Muscle layer of duodenum (tissue), 2 donors: ENCODE results near the gene FMNL3.
"Not testable (repeated sequence)": the region's sequence is repeated elsewhere in the genome, so short reads cannot be mapped to it uniquely, and the experiment has no call there.

Experiments used
- H3K27ac ChIP-seq: one replicate; pipeline ENCODE4 v1.7.0; 2013; ENCODE audit warnings: mild to moderate bottlenecking, low read length
- H3K27me3 ChIP-seq: one replicate; pipeline ENCODE4 v1.7.0; 2013; ENCODE audit warnings: low read depth, mild to moderate bottlenecking, control low read depth, low read length
- H3K36me3 ChIP-seq, 2 donors: one replicate each; pipeline ENCODE4 v1.7.0; 2013; ENCODE audit warnings: low read length in 2 of 2, control low read depth in 1 of 2, mild to moderate bottlenecking in 1 of 2; ENCODE audit not compliant: insufficient read depth in 2 of 2, control insufficient read depth in 1 of 2
- H3K4me1 ChIP-seq, 2 donors: one replicate each; pipeline ENCODE4 v1.7.0; 2013; ENCODE audit warnings: low read length in 2 of 2, mild to moderate bottlenecking in 2 of 2, control low read depth in 1 of 2, moderate library complexity in 1 of 2; ENCODE audit not compliant: insufficient read depth in 2 of 2, control insufficient read depth in 1 of 2
- H3K4me3 ChIP-seq, 2 donors: one replicate each; pipeline ENCODE4 v1.7.0; 2013; ENCODE audit warnings: low read length in 2 of 2, low read depth in 1 of 2, mild to moderate bottlenecking in 1 of 2
- H3K9me3 ChIP-seq, 2 donors: one replicate each; pipeline ENCODE4 v1.7.0; 2013; ENCODE audit warnings: low read length in 2 of 2, control low read depth in 1 of 2, mild to moderate bottlenecking in 1 of 2; ENCODE audit not compliant: control insufficient read depth in 1 of 2
- donor health status: healthy.

The FMNL3 gene

DNA sequence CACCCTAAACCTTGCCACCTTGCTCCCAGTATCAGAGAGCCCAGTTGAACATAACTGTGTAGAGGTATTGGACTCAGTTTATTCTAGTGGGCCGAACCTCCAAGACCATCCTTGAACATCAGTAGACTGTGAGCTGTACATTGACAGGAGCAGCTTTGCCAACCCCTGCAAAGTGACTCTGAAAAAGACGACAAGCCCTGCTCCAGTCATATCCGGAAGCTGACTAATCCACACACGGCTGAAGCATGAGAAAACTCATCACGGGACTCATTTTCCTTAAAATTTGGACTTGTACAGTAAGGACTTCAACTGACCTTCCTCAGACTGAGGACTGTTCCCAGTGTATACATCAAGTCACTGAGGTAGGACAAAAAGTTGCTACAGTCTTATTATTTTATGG, 31.5 kb upstream of the FMNL3 start:
- H3K27me3 ChIP-seq: not testable (repeated sequence)

DNA sequence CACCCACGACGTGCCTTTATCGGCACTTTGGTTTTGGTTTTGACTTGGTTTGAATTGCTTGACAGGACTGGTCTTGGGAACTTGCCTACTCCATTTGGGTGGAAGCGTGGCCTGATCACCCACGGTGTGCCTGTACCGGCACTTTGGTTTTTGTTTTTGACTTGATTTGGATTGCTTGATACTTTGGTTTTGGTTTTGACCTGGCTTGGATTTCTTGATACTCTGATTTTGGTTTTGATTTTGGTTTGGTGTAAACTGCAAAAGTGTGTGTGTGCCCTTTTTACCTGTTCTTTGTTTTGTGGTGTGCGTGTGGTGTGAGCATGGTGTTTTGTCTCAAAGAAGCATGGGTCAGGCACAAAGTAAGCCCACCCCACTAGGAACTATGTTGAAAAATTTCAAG, 27.7 kb upstream of the FMNL3 start:
- not testable (repeated sequence) for H3K9me3 ChIP-seq, H3K4me3 ChIP-seq, H3K4me1 ChIP-seq, H3K36me3 ChIP-seq, H3K27ac ChIP-seq, H3K27me3 ChIP-seq

More for the DNA sequence above, 31.5 kb upstream of the FMNL3 start:
- not testable (repeated sequence) for H3K36me3 ChIP-seq, H3K4me3 ChIP-seq, H3K9me3 ChIP-seq, H3K27ac ChIP-seq
- peaks cover 3 to 15% of the 10 kb centered on the region in 2 donors for H3K4me1 ChIP-seq

DNA sequence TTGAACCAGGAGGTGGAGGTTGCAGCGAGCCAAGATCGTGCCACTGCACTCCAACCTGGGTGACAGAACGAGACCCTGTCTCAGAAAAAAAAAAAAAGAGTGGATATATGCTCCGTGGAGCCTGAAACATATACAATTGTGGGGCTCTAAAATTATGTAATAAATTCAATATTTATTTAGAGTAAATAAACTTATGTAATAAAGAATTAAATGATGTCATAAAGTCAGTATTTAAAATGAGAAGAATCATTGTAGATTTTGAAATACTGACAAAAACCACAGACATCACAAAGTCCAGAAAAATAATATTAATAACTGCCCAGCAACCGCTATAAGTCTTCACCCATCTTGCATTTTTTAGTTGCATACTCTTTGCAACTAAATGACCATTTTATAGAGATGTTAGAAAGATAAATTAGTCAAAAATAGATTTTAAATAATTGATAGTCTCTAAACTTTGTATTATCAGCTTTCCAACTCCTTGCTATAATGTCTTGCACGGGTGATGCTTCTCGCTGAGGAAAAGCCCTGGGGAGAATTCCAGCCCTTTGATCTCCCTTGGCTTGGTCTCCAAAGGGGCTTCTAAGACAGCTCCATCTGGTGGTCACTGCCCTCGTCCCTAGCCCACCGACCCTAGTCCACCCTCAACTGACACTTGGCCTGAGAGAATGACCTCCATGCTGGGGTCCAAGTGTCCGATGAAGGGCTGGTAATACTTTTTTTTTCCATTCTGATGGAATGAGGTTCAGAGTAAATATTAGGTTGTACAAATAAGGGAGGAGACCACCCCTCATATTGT, 26.2 kb upstream of the FMNL3 start:
- H3K4me3 ChIP-seq: no peak overlapping the region
- no peaks in the 10 kb centered on the region for H3K36me3 ChIP-seq
- H3K4me1 ChIP-seq: no peaks in the 10 kb centered on the region
- no peaks in the 10 kb centered on the region for H3K27me3 ChIP-seq
- no peaks in the 10 kb centered on the region for H3K9me3 ChIP-seq
- no peak overlapping the region for H3K27ac ChIP-seq

DNA sequence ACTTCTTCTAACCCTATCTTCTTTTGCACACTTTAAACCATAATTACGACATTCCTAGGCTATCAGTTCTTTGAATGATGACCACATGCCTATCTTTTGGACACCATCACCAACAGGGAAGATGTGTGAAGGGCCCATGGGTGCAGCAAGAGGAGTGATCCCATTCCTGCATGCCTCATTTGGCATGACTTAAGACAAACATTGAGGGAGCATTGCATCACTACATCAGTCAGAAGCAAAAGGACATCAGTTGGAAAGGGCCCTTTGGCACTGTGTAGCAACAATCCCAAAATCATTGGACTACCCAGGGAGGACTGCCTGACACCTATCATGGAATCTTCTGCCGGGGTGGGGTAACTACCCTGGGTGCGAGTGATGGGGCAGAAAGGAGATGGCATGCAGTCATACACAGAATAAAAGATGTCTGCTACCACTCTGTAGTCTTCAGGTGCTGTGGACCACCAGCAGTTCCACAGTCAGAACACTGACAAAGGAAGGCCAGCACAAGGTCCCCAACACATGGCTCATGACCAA, 23.4 kb upstream of the FMNL3 start:
- Histone ChIP-seq H3K4me3 (no peak overlapping the region), H3K4me1 (no peaks in the 10 kb centered on the region), H3K36me3 (no peaks in the 10 kb centered on the region), H3K9me3 (no peaks in the 10 kb centered on the region), H3K27ac (no peak overlapping the region), H3K27me3 (no peaks in the 10 kb centered on the region)

DNA sequence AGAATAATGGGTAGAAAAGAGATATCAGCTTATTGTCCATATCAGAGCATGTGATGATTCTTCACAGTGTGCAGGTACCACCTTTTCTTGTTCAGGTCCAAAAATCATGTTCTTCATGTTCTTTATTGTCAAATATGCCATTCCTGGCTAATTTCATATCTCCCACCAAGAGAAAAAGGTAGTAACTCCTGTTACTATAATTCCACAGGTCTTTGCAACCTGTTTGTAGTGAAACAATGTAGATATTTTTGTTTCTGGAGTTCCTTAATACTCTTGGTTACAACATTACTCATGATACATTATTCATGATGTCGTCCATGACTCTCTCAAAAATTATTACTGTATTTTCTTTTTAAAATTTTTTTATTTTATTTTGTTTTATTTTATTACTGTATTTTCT, 22.8 kb upstream of the FMNL3 start:
- Histone ChIP-seq H3K36me3 (no peaks in the 10 kb centered on the region), H3K4me1 (no peaks in the 10 kb centered on the region)

DNA sequence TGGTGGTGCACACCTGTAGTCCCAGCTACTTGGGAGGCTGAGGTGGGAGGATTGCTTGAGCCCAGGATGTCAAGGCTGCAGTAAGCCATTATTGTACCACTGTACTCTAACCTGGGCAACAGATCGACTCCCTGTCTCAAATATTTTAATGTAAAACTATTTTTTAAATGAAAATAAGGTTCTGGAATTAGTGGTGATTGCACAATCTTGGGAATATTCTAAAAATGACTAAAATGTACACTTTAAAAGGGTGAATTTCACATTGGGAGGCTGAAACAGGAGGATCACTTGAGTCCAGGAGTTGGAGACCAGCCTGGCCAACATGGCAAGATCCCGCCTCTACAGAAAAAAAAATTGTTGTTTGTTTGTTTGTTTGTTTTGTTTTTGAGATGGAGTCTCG, 21.2 kb upstream of the FMNL3 start:
- Histone ChIP-seq H3K36me3 (no peaks in the 10 kb centered on the region), H3K27ac (no peak overlapping the region), H3K4me1 (no peaks in the 10 kb centered on the region), H3K4me3 (no peak overlapping the region), H3K27me3 (no peaks in the 10 kb centered on the region), H3K9me3 (no peaks in the 10 kb centered on the region)

More for the DNA sequence above, 22.8 kb upstream of the FMNL3 start:
- Histone ChIP-seq H3K27ac (no peak overlapping the region), H3K9me3 (no peaks in the 10 kb centered on the region), H3K27me3 (no peaks in the 10 kb centered on the region), H3K4me3 (no peak overlapping the region)

DNA sequence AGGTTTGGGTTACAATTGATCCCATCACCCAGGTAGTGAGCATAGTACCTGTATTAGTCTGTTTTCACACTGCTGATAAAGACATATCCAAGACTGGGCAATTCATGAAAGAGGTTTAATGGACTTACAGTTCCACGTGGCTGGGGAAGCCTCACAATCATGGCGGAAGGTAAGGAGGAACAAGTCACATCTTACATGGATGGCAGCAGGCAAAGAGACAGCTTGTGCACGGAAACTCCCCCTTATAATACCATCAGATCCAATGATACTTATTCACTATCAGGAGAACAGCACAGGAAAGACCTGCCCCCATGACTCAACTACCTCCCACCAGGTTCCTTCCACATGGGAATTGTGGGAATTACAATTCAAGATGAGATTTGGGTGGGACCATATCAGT, 14.2 kb upstream of the FMNL3 start:
- H3K36me3 ChIP-seq, H3K27ac ChIP-seq, H3K9me3 ChIP-seq, H3K4me3 ChIP-seq, H3K27me3 ChIP-seq, H3K4me1 ChIP-seq: not testable (repeated sequence)

DNA sequence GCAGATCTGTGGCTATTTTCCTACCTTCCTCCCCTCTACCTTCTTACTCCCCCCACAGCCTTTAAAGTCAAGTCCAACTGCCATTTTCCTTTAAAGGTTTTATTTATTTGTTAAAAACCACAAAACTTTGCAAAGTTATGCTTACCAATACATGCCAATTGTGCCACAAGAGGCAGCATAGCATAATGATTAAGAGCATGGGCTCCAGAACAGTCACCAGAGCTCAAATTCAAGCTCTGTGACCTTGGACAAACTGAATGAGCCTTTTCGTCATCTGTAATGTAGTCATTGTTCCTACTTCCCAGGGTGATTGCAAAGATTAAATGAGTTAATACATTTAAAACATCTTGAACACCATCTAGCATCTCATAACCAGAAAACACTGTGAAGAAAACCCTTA, 13.0 kb upstream of the FMNL3 start:
- Histone ChIP-seq H3K36me3 (no peaks in the 10 kb centered on the region), H3K9me3 (no peaks in the 10 kb centered on the region), H3K4me1 (no peaks in the 10 kb centered on the region), H3K27me3 (no peaks in the 10 kb centered on the region), H3K27ac (no peak overlapping the region), H3K4me3 (no peak overlapping the region)

DNA sequence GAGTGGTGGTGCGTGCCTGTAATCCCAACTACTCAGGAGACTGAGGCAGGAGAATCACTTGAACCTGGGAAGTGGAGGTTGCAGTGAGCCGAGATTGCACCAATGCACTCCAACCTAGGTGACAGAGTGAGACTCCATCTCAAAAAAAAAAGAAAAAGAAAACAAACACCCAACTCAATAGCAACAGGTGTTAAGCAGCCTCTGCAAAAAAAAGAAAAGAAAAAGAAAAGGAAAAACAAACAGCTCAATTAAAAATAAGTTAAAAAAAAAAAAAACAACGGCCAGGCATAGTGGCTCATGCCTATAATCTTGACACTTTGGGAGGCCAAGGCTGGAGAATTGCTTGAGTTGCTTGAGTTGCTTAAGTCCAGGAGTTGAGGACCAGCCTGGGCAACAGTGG, 10.6 kb upstream of the FMNL3 start:
- not testable (repeated sequence) for H3K27me3 ChIP-seq, H3K9me3 ChIP-seq, H3K36me3 ChIP-seq, H3K4me1 ChIP-seq, H3K4me3 ChIP-seq, H3K27ac ChIP-seq

DNA sequence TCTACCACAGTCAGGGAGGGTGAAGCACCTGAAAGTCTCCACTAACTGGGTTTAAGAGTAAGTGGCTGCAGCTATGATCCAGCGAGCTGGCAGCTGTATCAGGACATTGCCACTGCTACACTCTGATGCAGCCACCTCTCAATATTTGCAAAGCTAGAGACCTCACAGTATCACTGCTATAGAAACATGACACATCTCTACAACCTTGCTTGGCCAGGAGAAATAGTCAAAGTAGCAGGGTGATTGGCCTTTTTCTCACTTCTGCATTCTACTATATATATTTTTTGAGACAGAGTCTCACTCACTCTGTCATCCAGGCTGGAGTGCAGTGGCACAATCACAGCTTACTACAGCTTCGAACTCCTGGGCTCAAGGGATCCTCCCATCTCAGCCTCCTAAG, 9.3 kb upstream of the FMNL3 start:
- H3K27me3 ChIP-seq: no peaks in the 10 kb centered on the region
- no peak overlapping the region for H3K27ac ChIP-seq
- no peaks in the 10 kb centered on the region for H3K36me3 ChIP-seq
- H3K9me3 ChIP-seq: no peaks in the 10 kb centered on the region
- no peaks in the 10 kb centered on the region for H3K4me1 ChIP-seq
- no peak overlapping the region for H3K4me3 ChIP-seq

DNA sequence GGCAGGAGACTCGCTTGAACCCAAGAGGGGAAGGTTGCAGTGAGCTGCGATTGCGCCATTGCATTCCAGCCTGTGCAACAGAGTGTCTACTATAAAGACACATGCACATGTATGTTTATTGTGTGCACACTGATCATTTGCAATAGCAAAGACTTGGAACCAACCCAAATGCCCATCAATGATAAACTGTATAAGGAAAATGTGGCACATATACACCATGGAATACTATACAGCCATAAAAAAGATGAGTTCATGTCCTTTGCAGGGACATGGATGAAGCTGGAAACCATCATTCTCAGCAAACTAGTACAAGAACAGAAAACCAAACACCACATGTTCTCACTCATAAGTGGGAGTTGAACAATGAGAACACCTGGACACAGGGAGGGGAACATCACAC, 6.7 kb upstream of the FMNL3 start:
- H3K4me3 ChIP-seq, H3K27me3 ChIP-seq, H3K27ac ChIP-seq, H3K4me1 ChIP-seq, H3K36me3 ChIP-seq, H3K9me3 ChIP-seq: not testable (repeated sequence)

DNA sequence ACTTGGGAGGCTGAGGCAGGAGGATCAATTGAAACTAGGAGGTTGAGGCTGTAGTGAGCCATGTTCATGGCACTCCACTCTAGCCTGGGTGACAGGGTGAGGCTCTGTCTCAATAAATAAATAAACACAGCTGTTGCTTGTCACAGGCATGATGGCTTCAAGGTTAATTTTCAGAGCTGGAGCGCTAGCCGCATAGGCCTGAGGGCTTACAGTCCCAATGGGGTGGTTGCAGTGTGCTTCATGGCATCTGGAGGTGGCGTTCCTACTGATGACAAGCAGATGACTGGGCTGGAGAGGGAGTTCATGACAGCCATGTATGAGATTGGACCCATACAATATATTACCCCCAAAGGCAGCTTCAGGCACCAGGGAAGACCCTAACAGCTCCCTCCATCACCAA, 1.6 kb upstream of the FMNL3 start:
- no peaks in the 10 kb centered on the region for H3K27me3 ChIP-seq
- no peaks in the 10 kb centered on the region for H3K9me3 ChIP-seq
- no peak overlapping the region for H3K4me3 ChIP-seq
- H3K4me1 ChIP-seq: peaks cover 12 to 16% of the 10 kb centered on the region in 2 donors
- no peak overlapping the region for H3K27ac ChIP-seq
- H3K36me3 ChIP-seq: no peaks in the 10 kb centered on the region
